Measurements from ENCODE around the gene OR2AT4.
A peak's percentile ranks its signal among the peaks of the same experiment; 100 is the strongest.
"Not testable (repeated sequence)": the region's sequence is repeated elsewhere in the genome, so short reads cannot be mapped to it uniquely, and the experiment has no call there.

OR2AT4 gene

DNA sequence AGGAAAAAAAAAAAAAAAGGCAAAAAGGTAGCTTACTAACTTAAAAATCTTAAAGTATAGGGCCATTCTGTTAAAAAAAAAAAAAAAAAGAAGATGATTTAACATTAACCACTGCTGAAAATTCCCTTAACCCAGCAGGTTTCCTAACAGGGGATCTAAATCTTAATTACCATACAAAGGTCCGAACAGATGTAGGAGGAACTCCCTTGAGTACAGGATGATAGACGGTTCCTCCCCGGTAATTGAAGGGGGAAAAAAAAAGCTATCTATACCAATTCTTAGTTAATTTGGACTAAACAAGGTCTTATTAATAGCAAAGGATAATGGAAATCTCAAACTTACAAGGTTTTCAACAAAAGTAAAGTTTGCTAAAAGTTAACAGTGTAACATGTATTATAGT, 54.9 kb downstream of the OR2AT4 start:
- not testable (repeated sequence) for H3K9me3 ChIP-seq (ENCODE audit: control insufficient read depth, low read length); DNase-seq (ENCODE audit: low read depth); H3K9ac ChIP-seq (ENCODE audit: low read length); H3K4me1 ChIP-seq (ENCODE audit: control insufficient read depth, insufficient read depth, low read length); H3K36me3 ChIP-seq (ENCODE audit: control insufficient read depth, insufficient read depth, low read length, severe bottlenecking); H3K4me3 ChIP-seq (ENCODE audit: low read length); H3K27me3 ChIP-seq (replicated peaks; ENCODE audit: control insufficient read depth, insufficient read depth, low read length)

DNA sequence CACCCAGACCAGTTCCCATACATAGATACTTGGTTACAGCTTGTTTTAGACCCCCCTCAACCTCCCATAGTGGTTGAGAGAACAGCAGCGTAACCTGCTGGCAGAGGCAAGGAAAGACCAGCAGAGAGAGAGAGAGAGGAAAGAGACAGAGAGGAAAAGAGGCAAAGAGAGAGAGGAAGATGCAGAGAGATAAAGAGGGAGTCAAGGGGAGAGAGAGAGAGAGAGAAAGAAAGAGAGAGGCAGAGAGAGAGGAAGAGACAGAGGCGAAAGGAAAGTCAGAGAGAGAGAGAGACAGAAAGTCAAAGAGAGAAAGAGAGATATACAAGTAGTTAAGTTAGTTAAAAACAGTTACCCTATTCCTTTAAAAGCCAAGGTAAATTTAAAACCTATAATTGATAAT, 55.4 kb downstream of the OR2AT4 start:
- Histone ChIP-seq H3K27me3 (replicated peaks; ENCODE audit: control insufficient read depth, insufficient read depth, low read length) (no peaks in the 10 kb centered on the region), H3K9me3 (ENCODE audit: control insufficient read depth, low read length) (no peaks in the 10 kb centered on the region), H3K36me3 (ENCODE audit: control insufficient read depth, insufficient read depth, low read length, severe bottlenecking) (no peaks in the 10 kb centered on the region), H3K4me3 (ENCODE audit: low read length) (no peak overlapping the region), H3K4me1 (ENCODE audit: control insufficient read depth, insufficient read depth, low read length) (no peaks in the 10 kb centered on the region), H3K9ac (ENCODE audit: low read length) (no peak overlapping the region)
- no peak for DNase-seq (ENCODE audit: low read depth)

DNA sequence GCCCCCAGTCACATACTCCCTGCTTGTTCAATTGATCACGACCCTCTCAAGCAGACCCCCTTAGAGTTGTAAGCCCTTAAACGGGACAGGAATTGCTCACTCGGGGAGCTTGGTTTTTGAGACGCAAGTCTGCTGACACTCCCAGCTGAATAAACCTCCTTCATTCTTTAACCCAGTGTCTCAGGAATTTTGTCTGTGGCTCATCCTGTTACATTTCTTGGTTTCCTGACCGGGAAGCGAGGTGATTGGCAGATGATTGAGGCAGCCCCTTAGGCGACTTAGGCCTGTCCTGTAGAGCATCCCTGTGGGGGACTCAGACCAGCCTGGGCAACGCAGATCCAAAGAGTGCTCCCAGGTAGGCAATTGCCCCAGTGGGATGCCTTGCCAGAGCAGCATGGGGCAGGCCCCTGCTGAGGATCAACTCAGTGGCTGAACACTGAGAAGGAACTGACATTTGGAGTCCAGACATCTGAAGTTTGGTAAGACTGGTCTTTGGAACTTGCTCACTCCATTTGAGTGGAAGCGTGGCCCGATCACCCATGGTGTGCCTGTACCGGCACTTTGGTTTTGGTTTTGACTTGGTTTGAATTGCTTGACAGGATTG, 56.4 kb downstream of the OR2AT4 start:
- DNase-seq (ENCODE audit: low read depth): no peak

DNA sequence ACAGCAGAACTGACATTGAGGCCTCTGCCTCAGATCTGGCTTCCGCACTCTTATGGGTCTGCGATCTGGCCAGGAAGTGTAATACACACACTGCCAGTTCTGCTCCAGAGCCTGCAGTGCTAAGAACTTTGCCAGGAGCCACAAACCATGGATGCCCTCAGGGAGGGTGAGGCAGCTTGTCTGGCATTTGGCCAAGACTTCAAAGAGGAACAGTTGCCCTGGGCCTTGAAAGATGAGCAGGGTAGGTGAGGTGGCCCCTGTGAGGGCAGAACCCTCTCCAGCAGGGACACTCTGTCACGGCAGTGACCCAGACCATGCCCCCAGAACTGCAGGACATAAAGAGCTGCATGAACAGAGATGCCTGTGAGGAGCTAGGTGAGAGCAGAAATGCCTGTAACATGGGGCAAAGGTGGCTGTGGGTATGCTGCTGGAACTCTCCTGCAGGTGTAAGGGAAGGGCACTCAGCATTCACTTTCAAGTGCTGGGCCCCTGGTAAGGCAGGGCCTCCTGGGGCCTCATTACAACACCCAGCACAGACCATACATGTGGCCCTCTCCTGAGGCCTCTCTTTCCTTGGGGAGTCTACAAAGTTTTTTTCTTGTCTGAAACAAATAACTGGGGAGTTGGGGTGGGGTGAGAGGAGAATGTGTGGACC, 60.6 kb downstream of the OR2AT4 start:
- no peaks in the 10 kb centered on the region for H3K9me3 ChIP-seq (ENCODE audit: control insufficient read depth, low read length)
- H3K4me1 ChIP-seq (ENCODE audit: control insufficient read depth, insufficient read depth, low read length): peaks cover 8% of the 10 kb centered on the region
- H3K9ac ChIP-seq (ENCODE audit: low read length): no peak overlapping the region
- DNase-seq (ENCODE audit: low read depth): peak; percentile 17
- no peaks in the 10 kb centered on the region for H3K36me3 ChIP-seq (ENCODE audit: control insufficient read depth, insufficient read depth, low read length, severe bottlenecking)
- H3K4me3 ChIP-seq (ENCODE audit: low read length): no peak overlapping the region
- H3K27me3 ChIP-seq (replicated peaks; ENCODE audit: control insufficient read depth, insufficient read depth, low read length): no peaks in the 10 kb centered on the region

More for the DNA sequence above, 56.4 kb downstream of the OR2AT4 start:
- Histone ChIP-seq H3K36me3 (ENCODE audit: control insufficient read depth, insufficient read depth, low read length, severe bottlenecking) (no peaks in the 10 kb centered on the region), H3K9me3 (ENCODE audit: control insufficient read depth, low read length) (no peaks in the 10 kb centered on the region), H3K9ac (ENCODE audit: low read length) (no peak overlapping the region), H3K4me1 (ENCODE audit: control insufficient read depth, insufficient read depth, low read length) (no peaks in the 10 kb centered on the region), H3K27me3 (replicated peaks; ENCODE audit: control insufficient read depth, insufficient read depth, low read length) (no peaks in the 10 kb centered on the region), H3K4me3 (ENCODE audit: low read length) (no peak overlapping the region)

GRCh38 chr11:75035256-75035655, 61.4 kb downstream of the OR2AT4 start:
- no peak for DNase-seq (ENCODE audit: low read depth)
- H3K27me3 ChIP-seq (replicated peaks; ENCODE audit: control insufficient read depth, insufficient read depth, low read length): no peaks in the 10 kb centered on the region
- H3K4me1 ChIP-seq (ENCODE audit: control insufficient read depth, insufficient read depth, low read length): peaks cover 10% of the 10 kb centered on the region
- H3K36me3 ChIP-seq (ENCODE audit: control insufficient read depth, insufficient read depth, low read length, severe bottlenecking): no peaks in the 10 kb centered on the region
- no peak overlapping the region for H3K9ac ChIP-seq (ENCODE audit: low read length)
- no peak overlapping the region for H3K4me3 ChIP-seq (ENCODE audit: low read length)
- no peaks in the 10 kb centered on the region for H3K9me3 ChIP-seq (ENCODE audit: control insufficient read depth, low read length)

DNA sequence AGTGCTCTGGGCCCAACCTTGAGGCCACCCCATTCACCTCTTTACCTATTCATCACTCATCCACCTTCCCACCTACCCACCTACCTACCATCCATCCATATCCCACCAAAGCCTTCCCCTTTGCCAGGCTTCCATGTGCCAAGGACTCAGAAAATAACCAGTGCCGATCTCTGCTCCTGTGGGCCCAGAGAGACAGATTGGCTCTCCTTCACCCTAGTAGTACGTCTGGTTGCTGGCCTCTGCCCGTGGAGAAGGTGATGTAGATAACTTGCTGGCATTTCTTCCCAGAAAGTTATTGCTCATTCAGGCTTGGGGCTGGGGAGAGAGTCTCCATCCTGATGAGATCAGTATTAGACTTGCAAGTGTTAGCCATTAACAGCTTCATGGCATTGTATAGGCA, 62.8 kb downstream of the OR2AT4 start:
- H3K27me3 ChIP-seq (replicated peaks; ENCODE audit: control insufficient read depth, insufficient read depth, low read length): no peaks in the 10 kb centered on the region
- no peaks in the 10 kb centered on the region for H3K36me3 ChIP-seq (ENCODE audit: control insufficient read depth, insufficient read depth, low read length, severe bottlenecking)
- H3K4me3 ChIP-seq (ENCODE audit: low read length): no peak overlapping the region
- H3K9ac ChIP-seq (ENCODE audit: low read length): no peak overlapping the region
- no peak for DNase-seq (ENCODE audit: low read depth)
- peaks cover 10% of the 10 kb centered on the region for H3K4me1 ChIP-seq (ENCODE audit: control insufficient read depth, insufficient read depth, low read length)
- no peaks in the 10 kb centered on the region for H3K9me3 ChIP-seq (ENCODE audit: control insufficient read depth, low read length)

DNA sequence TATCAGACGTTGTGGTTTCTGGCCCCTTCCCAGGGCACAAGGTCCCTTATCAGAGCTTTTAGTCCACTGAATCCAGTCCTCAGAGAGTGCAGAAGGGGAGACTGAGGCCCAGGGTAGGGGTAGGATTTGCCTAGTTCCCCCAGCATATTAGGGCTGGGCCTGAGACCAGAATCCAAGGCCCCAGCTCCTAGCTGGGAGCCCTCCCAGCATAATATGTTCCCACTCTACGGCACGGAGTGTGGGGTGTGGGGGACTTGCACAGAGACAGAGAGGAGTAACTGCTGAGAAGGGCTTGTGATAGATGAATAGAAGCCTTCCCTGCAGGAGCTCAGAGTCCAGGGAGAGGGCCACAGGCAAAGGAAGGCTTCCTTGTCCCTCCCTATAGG, 64.1 kb downstream of the OR2AT4 start:
- Histone ChIP-seq H3K4me1 (ENCODE audit: control insufficient read depth, insufficient read depth, low read length) (peaks cover 14% of the 10 kb centered on the region), H3K4me3 (ENCODE audit: low read length) (no peak overlapping the region), H3K9me3 (ENCODE audit: control insufficient read depth, low read length) (no peaks in the 10 kb centered on the region), H3K36me3 (ENCODE audit: control insufficient read depth, insufficient read depth, low read length, severe bottlenecking) (no peaks in the 10 kb centered on the region), H3K27me3 (replicated peaks; ENCODE audit: control insufficient read depth, insufficient read depth, low read length) (no peaks in the 10 kb centered on the region), H3K9ac (ENCODE audit: low read length) (no peak overlapping the region)
- no peak for DNase-seq (ENCODE audit: low read depth)

- H3K9ac ChIP-seq (ENCODE audit: low read length): no peak overlapping the region
- H3K36me3 ChIP-seq (ENCODE audit: control insufficient read depth, insufficient read depth, low read length, severe bottlenecking): no peaks in the 10 kb centered on the region
- H3K4me3 ChIP-seq (ENCODE audit: low read length): no peak overlapping the region
- peak; percentile 75 for DNase-seq (ENCODE audit: low read depth)
- H3K27me3 ChIP-seq (replicated peaks; ENCODE audit: control insufficient read depth, insufficient read depth, low read length): no peaks in the 10 kb centered on the region
- peaks cover 14% of the 10 kb centered on the region for H3K4me1 ChIP-seq (ENCODE audit: control insufficient read depth, insufficient read depth, low read length)
- no peaks in the 10 kb centered on the region for H3K9me3 ChIP-seq (ENCODE audit: control insufficient read depth, low read length)
Observed at GRCh38 chr11:75031771-75032549, 64.7 kb downstream of the OR2AT4 start.
